Smooth muscle cell (in vitro differentiated cells): ENCODE measurements around the gene RAC3. TPM values are rescaled to one million over a fixed set of nuclear protein-coding genes. Genes with fewer than 3 reads are reported as not detected.

ENCODE experiments used
- DNase-seq: peaks from one replicate; lab custom pipeline; 2025; ENCODE audit not compliant: unreplicated experiment; lab: John Stamatoyannopoulos, UW
- H2AFZ ChIP-seq: fragments of 200-600 bp; sonication (generic); 2 replicates; pipeline ENCODE4 v1.6.0; 2016; ENCODE audit warnings: antibody characterized with exemption, low read depth, mild to moderate bottlenecking
- H3F3A ChIP-seq: fragments of 200-600 bp; sonication (generic); 2 replicates; pipeline ENCODE4 v1.6.0; 2017; ENCODE audit warnings: antibody characterized with exemption, low read depth
- H3K27ac ChIP-seq: fragments of 200-600 bp; sonication (generic); 2 replicates; pipeline ENCODE4 v1.5.1; 2016; ENCODE audit warnings: low read depth, mild to moderate bottlenecking
- H3K27me3 ChIP-seq: fragments of 200-600 bp; sonication (generic); 2 replicates; pipeline ENCODE4 v1.6.1; 2016; ENCODE audit warnings: low read depth, mild to moderate bottlenecking
- H3K36me3 ChIP-seq: fragments of 200-600 bp; sonication (generic); 2 replicates; pipeline ENCODE4 v1.5.1; 2016; ENCODE audit warnings: low read depth
- H3K4me1 ChIP-seq: fragments of 200-600 bp; sonication (generic); 2 replicates; pipeline ENCODE4 v1.5.1; 2016; ENCODE audit warnings: low read depth
- H3K4me2 ChIP-seq: fragments of 200-600 bp; sonication (generic); 2 replicates; pipeline ENCODE4 v1.6.0; 2016; ENCODE audit warnings: mild to moderate bottlenecking
- H3K4me3 ChIP-seq: fragments of 200-600 bp; sonication (generic); 2 replicates; pipeline ENCODE4 v1.5.1; 2016; ENCODE audit warnings: mild to moderate bottlenecking
- H3K79me2 ChIP-seq: fragments of 200-600 bp; sonication (generic); 2 replicates; pipeline ENCODE4 v1.6.0; 2016; ENCODE audit warnings: low read depth, mild to moderate bottlenecking
- H3K9ac ChIP-seq: fragments of 200-600 bp; sonication (generic); 2 replicates; pipeline ENCODE4 v1.6.0; 2016; ENCODE audit warnings: low read depth
- H3K9me3 ChIP-seq: fragments of 200-600 bp; sonication (generic); replicated peaks from 2 replicates; pipeline ENCODE4 v1.5.1; 2016; ENCODE audit warnings: low read depth
- H4K20me1 ChIP-seq: fragments of 200-600 bp; sonication (generic); 2 replicates; pipeline ENCODE4 v1.6.0; 2016; ENCODE audit warnings: low read depth
- CTCF ChIP-seq: fragments of 200-600 bp; sonication (generic); IDR thresholded peaks from 2 replicates; pipeline ENCODE4 v1.5.1; 2017; ENCODE audit warnings: borderline replicate concordance, mild to moderate bottlenecking, antibody characterized with exemption; ENCODE audit not compliant: insufficient read depth, poor library complexity, severe bottlenecking
- WGBS: methylation state at CpG from one replicate; pipeline ENCODE4 v1.1.7; 2016; ENCODE audit warnings: low lambda C conversion rate; 5-methylcytosine and 5-hydroxymethylcytosine counted together
- polyA plus RNA-seq: library from polyadenylated mRNA; unstranded; fragments of >200 nt; fragmentation: Nextera tagmentation; extraction: Ambion mirVana; gene quantifications from 2 replicates; pipeline ENCODE4 v1.2.1, GENCODE V29; 2016
- total RNA-seq: library from RNA; depleted of rRNA; stranded (reverse); fragments of >200 nt; gene quantifications from 2 replicates; pipeline ENCODE4 v1.2.3, GENCODE V29; 2014

Gene RAC3
- total and polyA plus RNA-seq, 2 experiments from 2014 or later, result 15.3 to 33.0 TPM

- Histone ChIP-seq H3F3A (no peaks in the 10 kb centered on the region), H3K27ac (no peak overlapping the region), H3K4me2 (peak overlapping the region; percentile 96), H3K4me3 (peak overlapping the region; percentile 74), H4K20me1 (no peaks in the 10 kb centered on the region), H3K4me1 (peaks cover 6% of the 10 kb centered on the region), H3K9ac (peak overlapping the region; percentile 88), H3K27me3 (no peaks in the 10 kb centered on the region), H2AFZ (no peak overlapping the region), H3K9me3 (no peaks in the 10 kb centered on the region), H3K79me2 (peaks cover 5% of the 10 kb centered on the region), H3K36me3 (no peaks in the 10 kb centered on the region)
- TF ChIP-seq CTCF, result no peak
- WGBS, result 3% methylated on average over 42 of the region's 47 CpGs
- DNase-seq, result no peak
Observed at GRCh38 chr17:82065193-82065637, 33.7 kb downstream of the RAC3 start.

GRCh38 chr17:82065638-82066303, 34.3 kb downstream of the RAC3 start, which contains the start of gene DUS1L:
Gene DUS1L, minus strand, starts transcription at chr17:82065804. Its CDS starts 745 bp downstream, at chr17:82065059.
- peaks cover 5% of the 10 kb centered on the region for H3K79me2 ChIP-seq
- DNase-seq, result no peak
- peak within 1 kb of the TSS; percentile 88 for H3K9ac ChIP-seq
- H3F3A ChIP-seq, result no peaks in the 10 kb centered on the region
- H3K27me3 ChIP-seq, result no peaks in the 10 kb centered on the region
- TF ChIP-seq CTCF, result no peak
- H3K4me3 ChIP-seq, result peak within 1 kb of the TSS; percentile 74
- H3K9me3 ChIP-seq, result no peaks in the 10 kb centered on the region
- H3K4me2 ChIP-seq, result peak within 1 kb of the TSS; percentile 96
- H3K4me1 ChIP-seq, result peaks cover 6% of the 10 kb centered on the region
- no peaks in the 10 kb centered on the region for H3K36me3 ChIP-seq
- H2AFZ ChIP-seq, result peak within 1 kb of the TSS; percentile 92
- no peak within 1 kb of the TSS for H3K27ac ChIP-seq
- WGBS, result 13% methylated on average over 62 of the region's 88 CpGs
- no peaks in the 10 kb centered on the region for H4K20me1 ChIP-seq

- no peaks in the 10 kb centered on the region for H3K36me3 ChIP-seq
- H3K9me3 ChIP-seq, result no peaks in the 10 kb centered on the region
- no peak for DNase-seq
- no peak overlapping the region for H3K9ac ChIP-seq
- no peak overlapping the region for H3K27ac ChIP-seq
- no peaks in the 10 kb centered on the region for H3K27me3 ChIP-seq
- no peak for TF ChIP-seq CTCF
- H2AFZ ChIP-seq, result no peak overlapping the region
- no peaks in the 10 kb centered on the region for H4K20me1 ChIP-seq
- no peaks in the 10 kb centered on the region for H3F3A ChIP-seq
- no peak overlapping the region for H3K4me3 ChIP-seq
- H3K79me2 ChIP-seq, result no peaks in the 10 kb centered on the region
- H3K4me2 ChIP-seq, result no peak overlapping the region
- no peaks in the 10 kb centered on the region for H3K4me1 ChIP-seq
Observed at GRCh38 chr17:82070611-82071010, 39.1 kb downstream of the RAC3 start.

GRCh38 chr17:82072827-82073226, 41.3 kb downstream of the RAC3 start:
- H3K4me2 ChIP-seq, result no peak overlapping the region
- no peaks in the 10 kb centered on the region for H3F3A ChIP-seq
- no peaks in the 10 kb centered on the region for H3K9me3 ChIP-seq
- H3K36me3 ChIP-seq, result no peaks in the 10 kb centered on the region
- H3K9ac ChIP-seq, result no peak overlapping the region
- no peaks in the 10 kb centered on the region for H3K79me2 ChIP-seq
- no peak for TF ChIP-seq CTCF
- H3K4me1 ChIP-seq, result no peaks in the 10 kb centered on the region
- no peaks in the 10 kb centered on the region for H3K27me3 ChIP-seq
- DNase-seq, result no peak
- no peak overlapping the region for H2AFZ ChIP-seq
- 95% methylated on average over 6 of the region's 6 CpGs for WGBS
- H3K27ac ChIP-seq, result no peak overlapping the region
- H4K20me1 ChIP-seq, result no peaks in the 10 kb centered on the region
- H3K4me3 ChIP-seq, result no peak overlapping the region
